HG03066 (cell line): ENCODE data around the gene PNPT1.
"Not testable (repeated sequence)": the region's sequence is repeated elsewhere in the genome, so short reads cannot be mapped to it uniquely, and the experiment has no call there.

Experiments
- ATAC-seq: cut with Tn5 transposase; IDR thresholded peaks from one replicate; pipeline ENCODE4 v1.9.1; 2021; ENCODE audit warnings: low read depth; ENCODE audit not compliant: unreplicated experiment

Gene PNPT1

GRCh38 chr2:55693181-55694125 lies at the start of gene PNPT1:
PNPT1 (minus strand) TSS chr2:55693844; CDS start chr2:55693823, 21 bp downstream.
- ATAC-seq: peak; percentile 100

- no peak for ATAC-seq
Observed at GRCh38 chr2:55742996-55743395, 49.4 kb upstream of the PNPT1 start.

GRCh38 chr2:55736019-55736536 lies 42.4 kb upstream of the PNPT1 start:
- ATAC-seq: not testable (repeated sequence)

- no peak for ATAC-seq
Observed at GRCh38 chr2:55734726-55735125, 41.1 kb upstream of the PNPT1 start.

GRCh38 chr2:55733335-55733734 lies 39.7 kb upstream of the PNPT1 start:
- ATAC-seq: no peak

- ATAC-seq: no peak
Observed at GRCh38 chr2:55732854-55733253, 39.2 kb upstream of the PNPT1 start.

GRCh38 chr2:55729136-55729685 lies 35.6 kb upstream of the PNPT1 start:
- no peak for ATAC-seq

GRCh38 chr2:55721596-55722215 lies 28.1 kb upstream of the PNPT1 start:
- ATAC-seq: no peak

GRCh38 chr2:55720417-55720816 lies 26.8 kb upstream of the PNPT1 start:
- no peak for ATAC-seq

- ATAC-seq: no peak
Observed at GRCh38 chr2:55719852-55720251, 26.2 kb upstream of the PNPT1 start.

- peak; percentile 63 for ATAC-seq
Observed at GRCh38 chr2:55718165-55719008, 24.7 kb upstream of the PNPT1 start.

- no peak for ATAC-seq
Observed at GRCh38 chr2:55715626-55716025, 22.0 kb upstream of the PNPT1 start.

GRCh38 chr2:55715178-55715577 lies 21.5 kb upstream of the PNPT1 start:
- ATAC-seq: not testable (repeated sequence)

GRCh38 chr2:55712477-55713060 lies 18.9 kb upstream of the PNPT1 start:
- ATAC-seq: no peak

GRCh38 chr2:55710025-55710424 lies 16.4 kb upstream of the PNPT1 start:
- ATAC-seq: no peak

GRCh38 chr2:55707751-55708150 lies 14.1 kb upstream of the PNPT1 start:
- no peak for ATAC-seq

- not testable (repeated sequence) for ATAC-seq
Observed at GRCh38 chr2:55706258-55706657, 12.6 kb upstream of the PNPT1 start.

GRCh38 chr2:55705027-55705653 lies 11.5 kb upstream of the PNPT1 start:
- ATAC-seq: no peak

GRCh38 chr2:55703350-55703749 lies 9.7 kb upstream of the PNPT1 start:
- no peak for ATAC-seq
